ENCODE data around the gene SLC25A19. TPM values are rescaled to one million over a fixed set of nuclear protein-coding genes. Genes with fewer than 3 reads are reported as not detected.
A peak's percentile ranks its signal among the peaks of the same experiment; 100 is the strongest.

SLC25A19 gene
- total RNA-seq, 1 donor from 2014 or later: 2.9 TPM

DNA sequence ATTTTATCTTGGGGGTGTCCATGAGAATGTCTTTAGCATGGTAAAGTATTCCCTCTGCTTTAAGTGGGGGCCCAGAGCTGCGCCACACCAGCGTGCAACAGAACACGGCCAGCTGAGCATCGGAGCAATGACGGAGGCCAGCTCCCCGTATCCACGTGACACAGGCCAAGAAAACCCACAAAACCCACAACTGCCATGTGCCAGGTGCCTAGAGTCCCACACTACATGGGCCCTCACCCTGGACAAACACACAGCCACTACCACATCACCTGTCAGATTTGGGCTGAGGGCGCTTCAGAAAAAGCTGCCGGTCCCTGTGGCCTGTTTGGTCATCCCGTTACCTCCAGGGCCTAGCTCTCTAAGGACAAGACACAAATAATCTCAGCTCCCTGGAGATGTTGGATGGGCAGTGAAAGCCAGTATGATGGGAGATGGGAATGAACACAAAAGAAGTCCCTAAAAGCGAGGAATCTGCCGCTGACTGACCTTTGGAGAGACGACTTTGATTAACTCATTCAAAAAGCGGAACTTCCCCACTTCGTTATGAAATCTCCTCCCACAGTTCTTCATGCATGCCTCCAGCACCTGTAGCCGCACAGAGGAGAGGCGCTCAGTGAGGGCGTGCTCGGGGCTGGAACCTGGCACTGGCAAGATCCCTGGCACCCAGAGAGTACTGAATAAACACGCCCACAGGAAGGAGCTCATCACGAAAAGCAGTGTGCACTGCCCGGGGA lies 44.9 kb downstream of the SLC25A19 start:
- Mint-ChIP-seq H3K4me1 (ENCODE audit: unreplicated experiment) (peaks cover 4% of the 10 kb centered on the region), H3K36me3 (ENCODE audit: low read depth, unreplicated experiment) (peaks cover 40% of the 10 kb centered on the region), H3K4me3 (ENCODE audit: unreplicated experiment) (peak overlapping the region; percentile 56), H3K27ac (ENCODE audit: unreplicated experiment) (no peak overlapping the region), H3K9me3 (ENCODE audit: unreplicated experiment) (no peaks in the 10 kb centered on the region), H3K27me3 (ENCODE audit: unreplicated experiment) (peaks cover 2% of the 10 kb centered on the region)
- TF ChIP-seq CTCF (IDR thresholded peaks at IDR 0.05; ENCODE audit: unreplicated experiment): no peak
- no peak for DNase-seq (ENCODE audit: low spot score)

DNA sequence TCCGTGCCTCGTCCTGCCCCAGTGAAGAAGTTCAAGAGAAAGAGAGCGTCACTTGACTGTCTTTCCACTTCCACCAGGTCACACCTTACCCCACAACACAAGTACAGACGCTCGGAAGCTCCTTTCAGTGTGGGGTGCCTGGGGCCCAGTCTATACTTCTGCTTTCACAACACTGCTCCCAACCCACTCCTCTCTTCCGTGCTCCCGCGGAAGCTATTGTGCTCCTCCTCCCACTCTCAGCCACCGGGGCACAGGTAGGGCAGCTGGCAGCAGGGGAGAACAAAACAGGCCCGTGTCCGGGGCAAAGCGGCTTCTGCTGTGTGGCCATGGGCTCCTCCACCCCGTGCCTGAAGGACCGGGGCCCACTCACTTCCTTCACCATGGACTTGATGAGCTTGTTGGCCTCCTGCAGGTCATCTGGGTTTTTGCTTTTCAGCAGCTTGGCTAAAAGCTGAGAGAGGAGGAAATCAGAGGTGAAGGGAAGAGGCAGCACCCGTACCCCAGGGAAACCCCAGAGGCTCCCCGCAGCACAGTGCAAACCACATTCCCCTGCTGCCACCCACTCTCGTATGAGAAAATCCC lies 46.7 kb downstream of the SLC25A19 start:
- Mint-ChIP-seq H3K4me1 (ENCODE audit: unreplicated experiment) (peaks cover 11% of the 10 kb centered on the region), H3K27ac (ENCODE audit: unreplicated experiment) (no peak overlapping the region), H3K36me3 (ENCODE audit: low read depth, unreplicated experiment) (peaks cover 48% of the 10 kb centered on the region), H3K9me3 (ENCODE audit: unreplicated experiment) (no peaks in the 10 kb centered on the region), H3K4me3 (ENCODE audit: unreplicated experiment) (no peak overlapping the region), H3K27me3 (ENCODE audit: unreplicated experiment) (peaks cover 7% of the 10 kb centered on the region)
- DNase-seq (ENCODE audit: low spot score): no peak
- no peak for TF ChIP-seq CTCF (IDR thresholded peaks at IDR 0.05; ENCODE audit: unreplicated experiment)

DNA sequence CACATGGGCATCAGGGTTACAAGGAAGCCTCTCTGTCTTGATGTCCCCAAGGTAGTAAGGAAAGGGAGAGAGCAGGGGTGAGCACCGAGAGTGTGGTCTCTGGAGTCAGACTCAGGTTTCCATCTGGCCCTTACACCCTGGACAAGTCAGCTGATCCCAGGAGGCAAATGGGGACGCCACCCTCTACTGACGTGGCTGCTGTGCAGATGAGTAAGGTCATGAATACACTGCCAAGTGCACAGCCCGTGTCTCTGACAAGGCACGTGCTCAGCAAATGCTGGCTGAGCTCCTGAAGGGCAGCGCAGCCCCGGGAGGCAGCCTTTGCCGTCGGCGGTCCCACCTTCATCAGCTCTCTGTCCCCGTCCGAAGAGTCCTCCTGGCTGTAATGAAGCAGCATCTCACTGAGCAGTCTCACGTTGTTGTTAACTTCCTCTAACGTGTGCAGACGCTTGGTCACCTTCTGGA lies 47.2 kb downstream of the SLC25A19 start:
- H3K9me3 Mint-ChIP-seq (ENCODE audit: unreplicated experiment): no peaks in the 10 kb centered on the region
- peaks cover 50% of the 10 kb centered on the region for H3K36me3 Mint-ChIP-seq (ENCODE audit: low read depth, unreplicated experiment)
- H3K27me3 Mint-ChIP-seq (ENCODE audit: unreplicated experiment): peaks cover 7% of the 10 kb centered on the region
- DNase-seq (ENCODE audit: low spot score): no peak
- H3K27ac Mint-ChIP-seq (ENCODE audit: unreplicated experiment): no peak overlapping the region
- peak overlapping the region; percentile 69 for H3K4me3 Mint-ChIP-seq (ENCODE audit: unreplicated experiment)
- no peak for TF ChIP-seq CTCF (IDR thresholded peaks at IDR 0.05; ENCODE audit: unreplicated experiment)
- peaks cover 11% of the 10 kb centered on the region for H3K4me1 Mint-ChIP-seq (ENCODE audit: unreplicated experiment)

DNA sequence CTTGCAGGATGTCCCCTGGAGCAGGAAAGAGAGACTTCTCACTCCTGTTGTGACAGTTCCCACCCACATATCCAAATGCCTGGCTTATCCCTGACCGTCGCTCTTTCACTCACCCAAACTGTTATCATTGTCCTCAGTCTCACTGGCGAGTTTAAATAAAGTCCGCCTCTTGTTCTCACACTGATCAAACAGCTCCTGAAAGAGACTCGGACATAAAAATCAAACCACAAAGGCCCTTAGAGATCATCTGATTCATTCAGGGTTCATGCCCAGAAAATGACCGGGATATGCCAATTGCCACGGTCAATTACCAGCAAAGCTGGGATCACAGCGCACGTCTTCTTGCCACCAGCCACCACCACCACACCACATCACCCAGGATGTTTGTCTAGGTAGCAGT lies 47.7 kb downstream of the SLC25A19 start:
- no peak for DNase-seq (ENCODE audit: low spot score)
- peaks cover 7% of the 10 kb centered on the region for H3K27me3 Mint-ChIP-seq (ENCODE audit: unreplicated experiment)
- peaks cover 48% of the 10 kb centered on the region for H3K36me3 Mint-ChIP-seq (ENCODE audit: low read depth, unreplicated experiment)
- TF ChIP-seq CTCF (IDR thresholded peaks at IDR 0.05; ENCODE audit: unreplicated experiment): no peak
- H3K27ac Mint-ChIP-seq (ENCODE audit: unreplicated experiment): peak overlapping the region; percentile 48
- peak overlapping the region; percentile 69 for H3K4me3 Mint-ChIP-seq (ENCODE audit: unreplicated experiment)
- H3K9me3 Mint-ChIP-seq (ENCODE audit: unreplicated experiment): no peaks in the 10 kb centered on the region
- peaks cover 11% of the 10 kb centered on the region for H3K4me1 Mint-ChIP-seq (ENCODE audit: unreplicated experiment)

DNA sequence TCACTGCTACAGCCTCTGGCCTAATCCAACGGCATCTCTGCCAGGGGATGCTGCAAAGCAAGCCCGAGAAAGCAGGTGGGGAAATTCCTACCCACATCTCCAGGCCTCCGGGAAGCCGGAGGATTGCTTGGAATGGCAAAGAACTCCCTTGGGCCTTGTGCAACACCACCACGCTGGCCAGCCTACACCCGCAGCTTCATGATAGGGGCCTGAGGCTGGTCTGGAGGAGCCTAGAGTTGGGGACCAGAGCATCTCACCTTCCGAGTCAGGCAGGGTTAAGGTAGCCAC lies 48.1 kb downstream of the SLC25A19 start:
- TF ChIP-seq CTCF (IDR thresholded peaks at IDR 0.05; ENCODE audit: unreplicated experiment): no peak
- no peak overlapping the region for H3K4me3 Mint-ChIP-seq (ENCODE audit: unreplicated experiment)
- no peak overlapping the region for H3K27ac Mint-ChIP-seq (ENCODE audit: unreplicated experiment)
- DNase-seq (ENCODE audit: low spot score): no peak
- H3K36me3 Mint-ChIP-seq (ENCODE audit: low read depth, unreplicated experiment): peaks cover 48% of the 10 kb centered on the region
- peaks cover 7% of the 10 kb centered on the region for H3K27me3 Mint-ChIP-seq (ENCODE audit: unreplicated experiment)
- peaks cover 11% of the 10 kb centered on the region for H3K4me1 Mint-ChIP-seq (ENCODE audit: unreplicated experiment)
- H3K9me3 Mint-ChIP-seq (ENCODE audit: unreplicated experiment): no peaks in the 10 kb centered on the region

All from endothelial cell (in vitro differentiated cells).